RWPE2 (cell line): ENCODE results near the gene HEXIM2.

Experiments
- ATAC-seq: fragments of 200-7000 bp; cut with Tn5 transposase; 3 replicates; pipeline ENCODE4 v1.9.1; 2021; ENCODE audit warnings: low read depth
- DNase-seq: peaks from one replicate; pipeline ENCODE4 v3.0.0-alpha.2; 2020; ENCODE audit warnings: low spot score
- H3K27ac ChIP-seq: fragments of 450-650 bp; 2 replicates; pipeline ENCODE4 v1.5.1; 2017; ENCODE audit warnings: mild to moderate bottlenecking; ENCODE audit not compliant: poor library complexity, severe bottlenecking
- H3K27me3 ChIP-seq: fragments of 250-450 bp; sonication (Bioruptor Pico); 2 replicates; pipeline ENCODE4 v1.5.1; 2021; ENCODE audit warnings: mild to moderate bottlenecking, moderate library complexity; ENCODE audit not compliant: insufficient read depth, poor library complexity, severe bottlenecking
- H3K36me3 ChIP-seq: fragments of 250-450 bp; sonication (Bioruptor Pico); 2 replicates; pipeline ENCODE4 v1.5.1; 2020; ENCODE audit warnings: low read depth, mild to moderate bottlenecking, moderate library complexity
- H3K4me1 ChIP-seq: fragments of 250-450 bp; sonication (Bioruptor Pico); 2 replicates; pipeline ENCODE4 v1.5.1; 2021; ENCODE audit warnings: mild to moderate bottlenecking, moderate library complexity; ENCODE audit not compliant: insufficient read depth, poor library complexity, severe bottlenecking
- H3K4me3 ChIP-seq: fragments of 250-450 bp; sonication (Bioruptor Pico); 2 replicates; pipeline ENCODE4 v1.5.1; 2021; ENCODE audit warnings: mild to moderate bottlenecking, moderate library complexity; ENCODE audit not compliant: severe bottlenecking
- H3K9me3 ChIP-seq: fragments of 250-450 bp; sonication (Bioruptor Pico); 2 replicates; pipeline ENCODE4 v1.5.1; 2021; ENCODE audit warnings: mild to moderate bottlenecking, moderate library complexity; ENCODE audit not compliant: severe bottlenecking
- CTCF ChIP-seq: fragments of 450-650 bp; IDR thresholded peaks from one replicate; pipeline ENCODE4 v1.5.1; 2017; ENCODE audit warnings: mild to moderate bottlenecking, moderate library complexity; ENCODE audit not compliant: poor library complexity, severe bottlenecking

The HEXIM2 gene

GRCh38 chr17:45149669-45150664 lies 11.7 kb upstream of the HEXIM2 start:
- ATAC-seq (no peak), DNase-seq (no peak)
- no peaks in the 10 kb centered on the region for H3K9me3 ChIP-seq
- peaks cover 6% of the 10 kb centered on the region; the same call in 1 of the 2 replicates for H3K36me3 ChIP-seq
- H3K27ac ChIP-seq = peak overlapping the region; percentile 80
- H3K4me1 ChIP-seq = peaks cover 12% of the 10 kb centered on the region
- H3K4me3 ChIP-seq = peak overlapping the region; percentile 55
- no peaks in the 10 kb centered on the region for H3K27me3 ChIP-seq
- TF ChIP-seq CTCF = no peak

GRCh38 chr17:45150911-45151809 lies 10.5 kb upstream of the HEXIM2 start:
- Histone ChIP-seq H3K9me3 (no peaks in the 10 kb centered on the region), H3K27ac (peak overlapping the region; percentile 80), H3K4me3 (peak overlapping the region; percentile 55), H3K27me3 (no peaks in the 10 kb centered on the region), H3K4me1 (peaks cover 12% of the 10 kb centered on the region), H3K36me3 (peaks cover 6% of the 10 kb centered on the region; the same call in 1 of the 2 replicates)
- TF ChIP-seq CTCF = no peak
- no peak for ATAC-seq
- DNase-seq = no peak

DNA sequence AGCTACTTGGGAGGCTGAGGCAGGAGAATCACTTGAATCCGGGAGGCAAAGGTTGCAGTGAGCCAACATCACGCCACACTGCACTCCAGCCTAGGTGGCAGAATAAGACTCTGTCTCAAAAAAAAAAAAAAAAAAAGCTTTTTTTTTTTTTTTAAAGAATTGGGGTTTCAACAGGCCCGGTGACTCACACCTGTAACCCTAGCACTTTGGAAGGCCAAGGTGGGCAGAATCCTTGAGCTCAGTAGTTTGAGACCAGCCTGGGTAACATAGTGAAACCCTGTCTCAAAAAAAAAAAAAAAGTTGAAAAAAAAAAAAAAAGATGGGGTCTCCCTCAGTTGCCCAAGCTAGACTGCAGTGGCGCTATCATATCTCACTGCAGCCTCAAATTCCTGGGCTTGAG lies 6.6 kb upstream of the HEXIM2 start:
- Histone ChIP-seq H3K27me3 (no peaks in the 10 kb centered on the region), H3K4me1 (peaks cover 22% of the 10 kb centered on the region), H3K4me3 (no peak overlapping the region), H3K36me3 (peaks cover 10% of the 10 kb centered on the region), H3K27ac (peak overlapping the region; percentile 20), H3K9me3 (no peaks in the 10 kb centered on the region)
- DNase-seq = no peak
- no peak; the same call in 2 of the 3 replicates for ATAC-seq
- no peak for TF ChIP-seq CTCF

GRCh38 chr17:45155483-45155882 lies 6.2 kb upstream of the HEXIM2 start:
- peaks cover 24% of the 10 kb centered on the region for H3K4me1 ChIP-seq

More at GRCh38 chr17:45155483-45155882, 6.2 kb upstream of the HEXIM2 start:
- no peak for TF ChIP-seq CTCF
- Histone ChIP-seq H3K27me3 (no peaks in the 10 kb centered on the region), H3K27ac (peak overlapping the region; percentile 20), H3K9me3 (no peaks in the 10 kb centered on the region), H3K36me3 (peaks cover 10% of the 10 kb centered on the region), H3K4me3 (no peak overlapping the region)
- DNase-seq = no peak
- no peak for ATAC-seq
